Mammary epithelial cell (primary cell): ENCODE data around the gene TMA7.

Source experiments
- CTCF ChIP-seq, 2 donors: IDR thresholded peaks in 1 of 2; conservative IDR thresholded peaks in 1 of 2; 2 replicates each; pipeline ENCODE4 v1.5.1; 2011 to 2012; ENCODE audit warnings: inconsistent platforms in 2 of 2, low read length in 2 of 2, mild to moderate bottlenecking in 2 of 2, control low read depth in 1 of 2, low read depth in 1 of 2; ENCODE audit not compliant: insufficient read depth in 1 of 2; ENCODE audit errors: extremely low read depth in 1 of 2
- EZH2 ChIP-seq: IDR thresholded peaks from 2 replicates; pipeline ENCODE4 v1.6.1; 2012; ENCODE audit warnings: low read length, inconsistent platforms, borderline replicate concordance

DNA sequence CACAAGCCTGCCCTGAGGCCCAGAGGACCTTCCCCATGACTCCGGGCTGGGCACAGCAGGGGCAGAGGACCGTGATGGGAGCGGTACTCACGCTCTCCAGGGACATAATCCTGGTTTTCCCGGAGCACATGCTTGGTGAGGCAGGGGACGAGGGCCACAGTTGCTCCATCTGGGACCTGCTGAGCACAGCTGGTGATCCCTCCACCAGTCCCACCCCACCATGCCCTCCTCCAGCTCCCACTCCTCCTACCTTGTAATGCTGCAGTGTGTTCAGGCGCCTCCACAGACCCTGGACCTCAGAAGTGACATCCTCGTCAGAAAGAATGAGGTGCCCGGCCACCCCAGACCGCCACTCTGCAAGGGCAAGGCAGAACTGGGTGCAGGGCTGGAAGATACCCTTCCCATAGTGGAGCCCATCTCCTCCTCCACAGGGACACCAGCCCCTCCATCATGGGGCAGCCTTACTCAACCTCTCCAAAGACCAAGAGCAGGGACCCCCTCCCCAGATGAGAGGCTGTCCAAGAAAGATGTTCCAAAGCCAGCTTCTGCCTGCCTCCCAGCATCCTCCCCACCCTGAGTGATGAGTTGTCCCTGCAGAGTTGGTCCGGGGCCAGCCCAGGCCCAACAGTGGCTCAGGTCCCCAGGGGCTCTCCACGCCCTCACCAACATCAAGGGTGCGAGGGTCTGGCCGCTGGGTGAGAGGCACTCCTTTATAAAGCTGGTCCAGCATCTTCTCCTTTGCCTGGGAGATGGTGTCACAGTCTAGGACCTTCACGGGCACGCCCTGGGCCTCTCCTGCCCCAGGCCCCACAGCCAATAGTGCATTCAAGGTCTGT is 29.6 kb upstream of the TMA7 start:
- TF ChIP-seq EZH2 (no peak), CTCF (conservative IDR thresholded peaks at IDR 0.05 in 1 of 2, IDR thresholded peaks at IDR 0.05 in 1 of 2; ENCODE audit: extremely low read depth in 1 of 2, insufficient read depth in 1 of 2, low read depth in 1 of 2, low read length in 2 of 2) (no peak)
